K562 treated with DMSO at 1 percent for 12 hours (cell line): ENCODE data around the gene TMEM150B. TPM values are rescaled to one million over a fixed set of nuclear protein-coding genes. Genes with fewer than 3 reads are reported as not detected.

Experiments used
- total RNA-seq: library from RNA; unstranded; fragments of 300-600 nt; gene quantifications from 2 replicates; pipeline ENCODE4 v1.2.3, GENCODE V29; 2022; ENCODE audit not compliant: insufficient read depth

Gene TMEM150B, protein sequence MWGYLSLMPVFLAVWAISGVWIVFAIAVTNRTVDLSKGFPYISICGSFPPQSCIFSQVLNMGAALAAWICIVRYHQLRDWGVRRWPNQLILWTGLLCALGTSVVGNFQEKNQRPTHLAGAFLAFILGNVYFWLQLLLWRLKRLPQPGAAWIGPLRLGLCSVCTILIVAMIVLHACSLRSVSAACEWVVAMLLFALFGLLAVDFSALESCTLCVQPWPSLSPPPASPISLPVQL
- total RNA-seq: 2.9 and 5.4 TPM in 2 replicates

DNA sequence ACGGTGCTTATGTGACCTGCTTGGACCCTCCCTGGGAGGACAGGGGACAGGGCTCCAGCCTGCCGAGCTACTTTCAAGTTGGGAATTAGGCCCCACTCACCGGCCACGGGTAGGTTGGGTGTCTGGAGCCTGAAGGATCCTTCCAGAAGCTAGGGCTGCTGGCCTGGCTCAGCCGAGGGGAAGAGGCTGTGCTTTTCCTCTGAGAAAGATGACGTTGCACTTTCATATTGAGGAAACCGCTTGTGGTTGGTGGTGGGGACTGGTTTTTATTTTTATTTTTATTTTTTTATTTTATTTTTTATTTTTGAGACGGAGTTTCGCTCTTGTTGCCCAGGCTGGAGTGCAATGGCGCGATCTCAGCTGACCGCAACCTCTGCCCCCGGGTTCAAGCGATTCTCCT is at the start of gene TMEM150B:
TSS of gene TMEM150B (minus strand) at position 170 of the 400 bp plus-strand sequence. CDS start 4,305 bp downstream, outside the sequence.

DNA sequence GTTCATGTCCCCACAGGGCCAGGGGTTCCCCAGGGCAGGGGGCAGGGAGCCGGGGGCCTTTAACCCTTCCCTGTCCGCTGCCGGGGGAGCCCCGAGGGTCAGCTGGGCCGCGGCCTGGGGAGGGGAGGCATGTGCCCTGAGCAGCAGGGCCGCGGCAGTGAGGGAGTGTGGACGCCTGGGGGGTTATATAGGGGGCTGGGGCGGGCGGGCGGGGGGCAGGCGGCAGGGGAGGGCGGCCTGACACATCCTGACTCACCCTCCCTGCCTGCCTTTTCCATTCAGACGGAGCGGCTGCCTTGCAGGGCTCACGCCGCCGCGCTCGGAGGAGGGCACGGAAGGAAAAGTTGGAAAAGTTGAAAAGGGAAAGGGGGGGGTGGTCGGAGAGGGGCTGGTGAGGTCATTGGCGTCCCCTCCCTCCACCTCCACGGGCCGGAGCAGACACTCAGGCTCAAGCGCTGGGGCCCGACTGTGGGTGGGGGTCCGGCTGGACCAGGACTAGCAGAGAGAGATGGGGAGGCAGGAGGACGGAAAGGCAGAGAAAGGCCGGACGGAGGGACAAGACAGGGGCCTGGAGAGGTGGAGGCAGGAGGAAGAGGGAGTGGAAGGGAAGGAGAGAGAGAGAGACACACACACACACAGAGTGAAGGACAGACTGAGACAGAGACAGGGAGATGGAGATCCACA is 45.3 kb upstream of the TMEM150B start, which contains the start of gene IL11:
TSS of gene IL11 (minus strand) at position 159 of the 684 bp plus-strand sequence. CDS start at position 6, 153 bp downstream.

DNA sequence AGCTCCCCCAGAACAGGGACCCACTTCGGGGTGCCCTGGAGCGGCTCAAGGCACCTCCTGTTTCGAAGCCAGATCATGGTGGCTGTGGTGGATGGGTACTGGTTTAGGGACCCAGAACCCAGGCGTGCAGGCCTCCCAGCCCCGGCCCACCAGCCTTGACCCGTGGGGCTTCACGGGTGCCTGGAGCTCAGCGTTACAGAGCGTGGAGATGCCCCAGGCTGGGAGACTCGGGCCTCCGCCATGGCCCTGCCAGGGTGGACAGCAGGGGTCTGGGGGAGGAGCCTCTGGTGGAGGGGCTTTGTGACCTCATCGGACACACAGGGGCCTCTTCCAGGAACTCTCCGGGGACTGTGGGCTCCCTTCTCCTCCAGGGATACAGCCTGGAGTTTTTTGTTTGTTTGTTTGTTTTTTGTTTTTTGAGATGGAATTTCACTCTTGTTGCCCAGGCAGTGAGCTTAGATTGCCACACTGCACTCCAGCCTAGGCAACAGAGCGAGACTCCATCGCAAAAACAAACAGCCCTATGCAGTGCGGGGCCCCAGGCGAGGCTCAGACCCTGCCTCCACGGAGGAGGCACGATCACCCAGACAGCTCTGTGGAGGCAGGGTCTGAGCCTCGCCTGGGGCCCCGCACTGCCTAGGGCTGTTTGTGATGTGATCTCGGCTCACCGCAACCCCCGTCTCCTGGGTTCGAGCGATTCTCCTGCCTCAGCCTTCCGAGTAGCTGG is 38.0 kb upstream of the TMEM150B start, which contains the start of gene GARIN5B:
TSS of gene GARIN5B (minus strand) at position 271 of the 727 bp plus-strand sequence. CDS start at position 77, 194 bp downstream.

DNA sequence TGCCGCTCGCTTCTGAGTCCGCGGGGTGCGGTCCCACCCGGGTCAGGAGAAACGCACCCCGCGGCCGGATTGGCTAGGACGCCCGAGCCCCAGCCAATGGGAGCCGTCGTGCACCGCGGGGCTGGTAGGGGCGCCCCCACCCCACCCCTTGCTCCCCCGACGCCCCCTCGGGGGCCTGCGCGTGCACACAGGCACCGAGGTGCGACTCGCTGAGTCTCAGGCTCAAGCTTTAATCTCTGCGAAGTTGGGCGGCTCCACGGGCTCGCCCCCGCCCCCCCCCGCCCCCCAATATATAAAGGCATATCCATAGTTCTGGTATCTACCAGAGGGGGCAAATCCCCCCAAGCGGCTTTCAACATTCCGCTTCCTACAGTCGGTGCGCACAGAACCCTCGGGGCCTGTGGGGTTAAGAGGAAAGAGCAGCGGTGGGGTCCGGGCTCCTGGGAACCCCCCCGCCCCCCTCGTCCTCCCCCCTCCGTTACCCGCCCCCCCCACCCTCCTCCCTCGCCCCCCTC is 29.6 kb upstream of the TMEM150B start, which contains the start of gene COX6B2:
TSS of gene COX6B2 (minus strand) at position 22 of the 515 bp plus-strand sequence. CDS start 198 bp downstream, outside the sequence.

DNA sequence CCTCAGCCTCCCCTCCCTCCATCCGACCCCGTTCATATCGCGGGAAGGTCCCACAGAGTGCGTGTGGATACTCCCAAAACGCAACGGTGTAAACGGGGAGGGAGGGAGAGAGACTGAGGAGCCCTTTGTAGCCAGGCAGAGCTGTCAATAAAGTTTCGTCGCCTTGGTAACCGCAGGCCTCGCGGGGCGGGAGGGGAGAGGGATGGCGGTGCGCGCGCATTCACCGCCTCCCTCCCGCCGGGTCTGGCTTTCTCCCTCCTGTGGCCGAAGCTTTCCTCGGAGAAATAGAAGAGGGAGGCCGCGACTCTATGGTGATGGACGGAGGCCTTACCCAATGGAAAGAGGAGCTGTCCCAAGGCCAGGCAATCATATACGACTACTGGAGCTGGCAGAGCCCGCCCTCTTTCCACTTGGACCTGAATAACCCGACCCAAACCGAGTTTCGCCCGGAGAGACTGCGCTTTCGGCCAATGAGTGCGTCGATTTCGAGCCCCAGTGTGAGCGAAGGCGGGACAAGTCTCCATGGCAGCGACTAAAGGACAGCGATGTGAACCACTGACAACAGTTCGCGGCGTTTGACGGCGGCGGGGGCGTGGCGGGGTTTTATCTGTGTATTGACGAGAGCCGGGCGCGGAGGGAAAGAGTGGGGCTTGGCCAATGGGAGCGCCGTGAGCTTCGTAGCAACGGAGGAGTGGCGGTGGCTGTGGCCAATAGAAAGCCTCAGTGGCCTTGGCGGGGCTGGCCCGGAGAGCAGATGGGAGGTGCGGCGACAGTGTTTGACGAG is 14.2 kb upstream of the TMEM150B start, which contains the start of gene KMT5C:
TSS of gene KMT5C (plus strand) at position 772 of the 784 bp plus-strand sequence. CDS start 2,061 bp downstream, outside the sequence.

DNA sequence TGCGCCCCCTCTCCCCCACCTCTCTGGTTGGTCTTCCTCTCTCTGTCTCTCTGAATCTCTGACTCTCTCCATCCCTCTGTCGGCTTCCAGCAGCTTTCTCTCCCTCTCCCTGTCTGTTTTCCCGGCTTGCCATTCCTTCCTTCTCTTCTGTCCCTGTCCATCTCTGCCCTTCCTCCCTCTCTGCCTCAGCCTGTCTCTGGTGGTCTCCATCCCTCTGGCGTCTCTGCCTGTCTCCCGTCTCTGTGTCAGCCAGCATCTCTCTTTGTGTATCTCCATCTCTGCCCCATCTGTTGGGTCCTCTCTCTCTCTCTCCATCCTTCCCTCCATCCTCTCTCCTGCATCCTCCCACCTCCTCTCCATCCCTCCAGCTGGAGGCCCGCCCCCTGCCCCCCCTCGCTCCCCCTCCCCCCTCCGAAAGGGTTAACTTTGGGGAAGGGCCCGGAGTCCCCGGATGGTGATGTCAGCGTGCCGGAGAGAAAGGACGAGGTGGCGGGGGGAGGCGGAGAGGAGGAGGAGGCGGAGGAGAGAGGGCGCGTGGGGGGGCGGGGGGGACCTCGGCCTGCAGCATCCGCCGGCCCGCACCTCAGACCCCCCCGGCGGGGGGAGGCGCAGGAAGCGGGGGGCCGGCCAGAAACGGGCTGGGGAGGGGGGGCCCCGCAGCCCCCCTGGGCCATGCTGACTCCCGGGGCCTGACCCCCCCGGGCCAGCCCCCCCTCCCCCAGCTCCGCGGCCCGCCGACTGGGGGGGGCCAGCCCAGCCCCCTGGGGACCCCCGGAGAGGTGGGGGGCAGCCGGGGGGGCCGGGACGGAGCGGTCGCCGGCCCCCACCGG is 41.4 kb downstream of the TMEM150B start, which contains the start of gene BRSK1:
TSS of gene BRSK1 (plus strand) at position 450 of the 830 bp plus-strand sequence. CDS start 446 bp downstream, outside the sequence.

DNA sequence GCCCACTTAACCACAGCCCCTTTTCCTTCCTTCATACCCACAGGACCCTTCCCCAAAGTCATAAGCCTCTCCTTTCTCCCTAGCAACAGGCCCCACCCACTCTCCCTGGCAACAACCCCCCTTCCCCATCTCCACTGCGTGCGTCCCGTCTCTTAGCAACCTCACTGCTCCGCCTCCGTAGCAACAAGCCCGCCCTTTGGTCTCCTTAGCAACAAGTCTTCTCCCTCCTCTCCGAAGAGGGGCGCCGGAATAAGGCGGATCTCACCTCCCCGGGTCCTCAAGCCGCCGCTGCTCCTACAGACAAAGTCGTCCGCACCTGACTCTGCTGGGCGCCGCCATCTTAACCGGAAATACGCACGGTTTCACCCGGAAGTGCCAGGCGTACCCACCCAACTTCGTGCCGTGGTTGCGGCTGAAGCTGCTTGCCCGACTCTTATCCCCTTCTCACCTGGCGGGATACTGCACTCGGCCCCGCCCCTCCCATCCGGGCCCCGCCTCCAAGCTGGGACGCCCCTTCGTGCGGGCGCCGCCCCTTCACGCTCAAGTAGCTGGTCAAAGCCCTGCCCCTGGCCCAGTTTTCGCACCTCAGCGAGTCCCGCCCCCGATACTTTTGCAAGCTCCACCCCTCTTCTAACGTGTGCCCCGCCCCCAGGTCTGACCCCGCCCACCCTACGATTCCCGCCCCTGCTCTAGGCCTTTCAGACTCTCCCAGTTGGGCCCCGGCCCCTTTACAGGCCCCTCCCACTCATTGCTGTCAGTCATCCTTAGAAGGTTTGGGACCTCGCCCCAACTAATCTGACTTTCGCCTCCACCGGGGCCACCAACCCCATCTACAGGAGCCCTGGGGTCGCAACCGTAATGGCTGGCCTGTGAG is 45.1 kb downstream of the TMEM150B start, which contains the start of gene HSPBP1:
TSS of gene HSPBP1 (minus strand) at position 341 of the 874 bp plus-strand sequence. CDS start 502 bp downstream, outside the sequence.

Other genes starting within 250 kb of the TMEM150B start
- gene EPS8L1, start 249.5 kb downstream of the TMEM150B start, total RNA-seq: 15.4 and 16.9 TPM in 2 replicates
- gene PPP1R12C, start 207.7 kb downstream of the TMEM150B start, total RNA-seq: 85.5 and 96.1 TPM in 2 replicates
- 273 and 285 TPM in 2 replicates for gene TNNT1, start 176.1 kb downstream of the TMEM150B start, total RNA-seq
- 40.1 and 85.1 TPM in 2 replicates for gene TNNI3, start 167.6 kb downstream of the TMEM150B start, total RNA-seq
- gene DNAAF3, start 158.7 kb downstream of the TMEM150B start, total RNA-seq: 10.1 and 13.7 TPM in 2 replicates
- 1.7 and 2.5 TPM in 2 replicates for gene SYT5, start 145.1 kb downstream of the TMEM150B start, total RNA-seq
- gene PTPRH, start 115.8 kb downstream of the TMEM150B start, total RNA-seq: 21.5 and 35.6 TPM in 2 replicates
- gene TMEM86B, start 96.6 kb downstream of the TMEM150B start, total RNA-seq: 11.5 and 15.2 TPM in 2 replicates
- gene PPP6R1, start 66.3 kb downstream of the TMEM150B start, total RNA-seq: 46.2 and 90.6 TPM in 2 replicates
- 58.4 and 81.1 TPM in 2 replicates for gene HSPBP1, start 45.2 kb downstream of the TMEM150B start, total RNA-seq
- gene BRSK1, start 41.3 kb downstream of the TMEM150B start, total RNA-seq: 4.5 and 10.7 TPM in 2 replicates
- gene KMT5C, start 14.5 kb upstream of the TMEM150B start, total RNA-seq: 51.9 and 64.6 TPM in 2 replicates
- gene COX6B2, start 29.4 kb upstream of the TMEM150B start, total RNA-seq: 0.33 and 0.78 TPM in 2 replicates
- not detected in 2 replicates for gene GARIN5B, start 37.9 kb upstream of the TMEM150B start, total RNA-seq
- gene IL11, start 45.1 kb upstream of the TMEM150B start, total RNA-seq: not detected in 2 replicates
- gene TMEM190, start 51.5 kb upstream of the TMEM150B start, total RNA-seq: not detected in 2 replicates
- gene TMEM238, start 59.0 kb upstream of the TMEM150B start, total RNA-seq: 13.7 and 15.5 TPM in 2 replicates
- gene RPL28, start 60.6 kb upstream of the TMEM150B start, total RNA-seq: 3,491 and 4,700 TPM in 2 replicates
- gene UBE2S, start 82.4 kb upstream of the TMEM150B start, total RNA-seq: 348 and 598 TPM in 2 replicates
- gene SHISA7, start 118.0 kb upstream of the TMEM150B start, total RNA-seq: 0.17 TPM in 1 of 2 replicates, not detected in the other
- gene ISOC2, start 136.3 kb upstream of the TMEM150B start, total RNA-seq: 50.7 and 69.5 TPM in 2 replicates
- gene C19orf85, start 139.4 kb upstream of the TMEM150B start, total RNA-seq: not detected in 2 replicates
- 6.1 and 15.4 TPM in 2 replicates for gene ZNF628, start 151.3 kb upstream of the TMEM150B start, total RNA-seq
- gene NAT14, start 159.8 kb upstream of the TMEM150B start, total RNA-seq: 25.8 and 60.9 TPM in 2 replicates
- 0.16 and 0.73 TPM in 2 replicates for gene SSC5D, start 163.1 kb upstream of the TMEM150B start, total RNA-seq
- gene SBK2, start 211.8 kb upstream of the TMEM150B start, total RNA-seq: not detected in 2 replicates
- not detected in 2 replicates for gene SBK3, start 220.2 kb upstream of the TMEM150B start, total RNA-seq